HCT116 (cell line): ENCODE results near the gene DMAC2.
"Not testable (repeated sequence)": the region's sequence is repeated elsewhere in the genome, so short reads cannot be mapped to it uniquely, and the experiment has no call there.

Experiments used
- CEBPB ChIP-seq: IDR thresholded peaks from 2 replicates; pipeline ENCODE4 v1.6.1; 2012; ENCODE audit warnings: low read depth
- EZH2 ChIP-seq: fragments of 200-600 bp; sonication (generic); IDR thresholded peaks from 2 replicates; pipeline ENCODE4 v1.6.1; 2017; ENCODE audit warnings: antibody characterized with exemption, mixed run types
- EZH2phosphoT487 ChIP-seq: fragments of 200-600 bp; IDR thresholded peaks from 2 replicates; pipeline ENCODE4 v1.6.1; 2018; ENCODE audit warnings: antibody characterized with exemption, borderline replicate concordance
- JUND ChIP-seq: IDR thresholded peaks from 2 replicates; pipeline ENCODE4 v1.6.1; 2012
- POLR2A ChIP-seq: IDR thresholded peaks from 2 replicates; pipeline ENCODE4 v1.7.0; 2011; ENCODE audit warnings: borderline replicate concordance; ENCODE audit not compliant: insufficient read depth, insufficient read length; ENCODE audit errors: extremely low read depth
- POLR2AphosphoS5 ChIP-seq: IDR thresholded peaks from 2 replicates; pipeline ENCODE4 v1.6.1; 2011; ENCODE audit warnings: mild to moderate bottlenecking, low read depth, low read length, moderate library complexity
- RAD21 ChIP-seq: IDR thresholded peaks from 2 replicates; pipeline ENCODE4 v1.6.1; 2012; ENCODE audit warnings: low read depth, mild to moderate bottlenecking
- SP1 ChIP-seq: IDR thresholded peaks from 2 replicates; pipeline ENCODE4 v1.6.1; 2012; ENCODE audit warnings: low read depth
- SRF ChIP-seq: IDR thresholded peaks from 2 replicates; pipeline ENCODE4 v1.6.1; 2012; ENCODE audit warnings: low read depth
- ZBTB33 ChIP-seq: IDR thresholded peaks from 2 replicates; pipeline ENCODE4 v1.6.1; 2011; ENCODE audit warnings: mild to moderate bottlenecking, low read length, moderate library complexity; ENCODE audit not compliant: insufficient replicate concordance; ENCODE audit errors: extremely low read depth
- ZFX ChIP-seq: fragments of 450-650 bp; IDR thresholded peaks from 2 replicates; pipeline ENCODE4 v1.6.1; 2017
- TF ChIP-seq, protein P1 (sequence below), 3 experiments: fragments of 200-600 bp in 1 of 3; sonication (generic) in 1 of 3; IDR thresholded peaks in 2 of 3; conservative IDR thresholded peaks in 1 of 3; 2 replicates each; pipeline ENCODE4 v1.5.1; 2012 to 2017; ENCODE audit warnings: low read depth in 2 of 3, low read length in 2 of 3, antibody characterized with exemption in 1 of 3, borderline replicate concordance in 1 of 3, control low read depth in 1 of 3, mild to moderate bottlenecking in 1 of 3, mixed read lengths in 1 of 3, mixed run types in 1 of 3, moderate library complexity in 1 of 3; ENCODE audit not compliant: insufficient read depth in 1 of 3
- TF ChIP-seq, protein P2 (sequence below): IDR thresholded peaks from 2 replicates; pipeline ENCODE4 v1.6.1; 2012
- TF ChIP-seq, protein P3 (sequence below): IDR thresholded peaks from 2 replicates; pipeline ENCODE4 v1.6.1; 2012; ENCODE audit warnings: low read depth

DNA sequence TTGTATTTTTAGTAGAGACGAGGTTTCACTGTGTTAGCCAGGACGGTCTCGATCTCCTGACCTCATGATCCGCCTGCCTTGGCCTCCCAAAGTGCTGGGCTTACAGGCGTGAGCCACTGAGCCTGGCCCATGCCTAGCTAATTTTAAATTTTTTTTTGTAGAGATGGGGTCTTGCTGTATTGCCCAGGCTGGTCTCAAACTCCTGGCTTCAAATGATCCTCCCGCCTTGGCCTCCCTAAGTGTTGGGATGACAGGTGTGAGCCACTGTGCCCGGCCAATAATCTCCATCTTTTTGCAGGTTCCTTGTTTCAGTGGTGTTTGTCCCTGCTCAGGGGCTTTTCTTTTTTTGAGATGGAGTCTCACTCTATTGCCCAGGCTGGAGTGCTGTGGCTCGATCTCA is 58.2 kb downstream of the DMAC2 start:
- not testable (repeated sequence) for TF ChIP-seq SRF, POLR2A, POLR2AphosphoS5, EZH2, SP1, ZBTB33, RAD21, JUND, EZH2phosphoT487, CEBPB, ZFX
- TF ChIP-seq, protein P1, sequence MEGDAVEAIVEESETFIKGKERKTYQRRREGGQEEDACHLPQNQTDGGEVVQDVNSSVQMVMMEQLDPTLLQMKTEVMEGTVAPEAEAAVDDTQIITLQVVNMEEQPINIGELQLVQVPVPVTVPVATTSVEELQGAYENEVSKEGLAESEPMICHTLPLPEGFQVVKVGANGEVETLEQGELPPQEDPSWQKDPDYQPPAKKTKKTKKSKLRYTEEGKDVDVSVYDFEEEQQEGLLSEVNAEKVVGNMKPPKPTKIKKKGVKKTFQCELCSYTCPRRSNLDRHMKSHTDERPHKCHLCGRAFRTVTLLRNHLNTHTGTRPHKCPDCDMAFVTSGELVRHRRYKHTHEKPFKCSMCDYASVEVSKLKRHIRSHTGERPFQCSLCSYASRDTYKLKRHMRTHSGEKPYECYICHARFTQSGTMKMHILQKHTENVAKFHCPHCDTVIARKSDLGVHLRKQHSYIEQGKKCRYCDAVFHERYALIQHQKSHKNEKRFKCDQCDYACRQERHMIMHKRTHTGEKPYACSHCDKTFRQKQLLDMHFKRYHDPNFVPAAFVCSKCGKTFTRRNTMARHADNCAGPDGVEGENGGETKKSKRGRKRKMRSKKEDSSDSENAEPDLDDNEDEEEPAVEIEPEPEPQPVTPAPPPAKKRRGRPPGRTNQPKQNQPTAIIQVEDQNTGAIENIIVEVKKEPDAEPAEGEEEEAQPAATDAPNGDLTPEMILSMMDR (IDR thresholded peaks at IDR 0.05 in 2 of 3, conservative IDR thresholded peaks at IDR 0.05 in 1 of 3; ENCODE audit: borderline replicate concordance in 1 of 3, insufficient read depth in 1 of 3, low read depth in 2 of 3, low read length in 2 of 3), result not testable (repeated sequence)
- TF ChIP-seq, protein P2, sequence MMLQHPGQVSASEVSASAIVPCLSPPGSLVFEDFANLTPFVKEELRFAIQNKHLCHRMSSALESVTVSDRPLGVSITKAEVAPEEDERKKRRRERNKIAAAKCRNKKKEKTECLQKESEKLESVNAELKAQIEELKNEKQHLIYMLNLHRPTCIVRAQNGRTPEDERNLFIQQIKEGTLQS, result not testable (repeated sequence)
- TF ChIP-seq, protein P3, sequence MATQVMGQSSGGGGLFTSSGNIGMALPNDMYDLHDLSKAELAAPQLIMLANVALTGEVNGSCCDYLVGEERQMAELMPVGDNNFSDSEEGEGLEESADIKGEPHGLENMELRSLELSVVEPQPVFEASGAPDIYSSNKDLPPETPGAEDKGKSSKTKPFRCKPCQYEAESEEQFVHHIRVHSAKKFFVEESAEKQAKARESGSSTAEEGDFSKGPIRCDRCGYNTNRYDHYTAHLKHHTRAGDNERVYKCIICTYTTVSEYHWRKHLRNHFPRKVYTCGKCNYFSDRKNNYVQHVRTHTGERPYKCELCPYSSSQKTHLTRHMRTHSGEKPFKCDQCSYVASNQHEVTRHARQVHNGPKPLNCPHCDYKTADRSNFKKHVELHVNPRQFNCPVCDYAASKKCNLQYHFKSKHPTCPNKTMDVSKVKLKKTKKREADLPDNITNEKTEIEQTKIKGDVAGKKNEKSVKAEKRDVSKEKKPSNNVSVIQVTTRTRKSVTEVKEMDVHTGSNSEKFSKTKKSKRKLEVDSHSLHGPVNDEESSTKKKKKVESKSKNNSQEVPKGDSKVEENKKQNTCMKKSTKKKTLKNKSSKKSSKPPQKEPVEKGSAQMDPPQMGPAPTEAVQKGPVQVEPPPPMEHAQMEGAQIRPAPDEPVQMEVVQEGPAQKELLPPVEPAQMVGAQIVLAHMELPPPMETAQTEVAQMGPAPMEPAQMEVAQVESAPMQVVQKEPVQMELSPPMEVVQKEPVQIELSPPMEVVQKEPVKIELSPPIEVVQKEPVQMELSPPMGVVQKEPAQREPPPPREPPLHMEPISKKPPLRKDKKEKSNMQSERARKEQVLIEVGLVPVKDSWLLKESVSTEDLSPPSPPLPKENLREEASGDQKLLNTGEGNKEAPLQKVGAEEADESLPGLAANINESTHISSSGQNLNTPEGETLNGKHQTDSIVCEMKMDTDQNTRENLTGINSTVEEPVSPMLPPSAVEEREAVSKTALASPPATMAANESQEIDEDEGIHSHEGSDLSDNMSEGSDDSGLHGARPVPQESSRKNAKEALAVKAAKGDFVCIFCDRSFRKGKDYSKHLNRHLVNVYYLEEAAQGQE, result not testable (repeated sequence)
